HCT116 (cell line): ENCODE data around the gene NDUFAF5. TPM values are rescaled to one million over a fixed set of nuclear protein-coding genes. Genes with fewer than 3 reads are reported as not detected.

Experiments used
- ATAC-seq: fragments of 200-7000 bp; cut with Tn5 transposase; 2 replicates; pipeline ENCODE4 v1.9.1; 2020; ENCODE audit warnings: mild to moderate bottlenecking, moderate library complexity
- BruUV-seq: library from RNA; stranded (reverse); fragments of 400-500 nt; replicated peaks from 2 replicates; lab custom pipeline; 2021; lab: Mats Ljungman, UMichigan
- CTCF ChIA-PET: fragments of 300-600 bp; sonication (Branson Sonifier 250); formaldehyde crosslinking; loops from one replicate; lab custom pipeline; 2021; ENCODE audit warnings: antibody characterized with exemption; lab: Charles Lee
- POLR2A ChIA-PET: fragments of 300-600, 350-600 bp; sonication (Branson Sonifier 250); formaldehyde crosslinking; loops from one replicate; lab custom pipeline; 2021; ENCODE audit warnings: antibody characterized with exemption; lab: Charles Lee
- RAD21 ChIA-PET, 2 experiments: fragments of 300-600 bp; sonication (Branson Sonifier 250); formaldehyde crosslinking; loops; one replicate each; lab custom pipeline; 2023; ENCODE audit warnings: low total read pairs in 2 of 2; ENCODE audit not compliant: uncharacterized antibody in 2 of 2, unreplicated experiment in 2 of 2, low non-redundant PET in 1 of 2; lab: Charles Lee
- DNase-seq: peaks from one replicate; pipeline ENCODE4 v3.0.0-alpha.2; 2010; ENCODE audit warnings: low read depth, low spot score
- H2AFZ ChIP-seq: fragments of 200-600 bp; shearing (Covaris generic), sonication (generic); 2 replicates; pipeline ENCODE4 v1.6.1; 2017; ENCODE audit warnings: low read depth, mixed run types, mixed read lengths, antibody characterized with exemption, low read length; ENCODE audit not compliant: poor library complexity, severe bottlenecking
- H3K27ac ChIP-seq: 2 replicates; pipeline ENCODE4 v1.5.1; 2012; ENCODE audit warnings: low read depth, low read length
- H3K27me3 ChIP-seq: fragments of 200-600 bp; sonication (generic); 2 replicates; pipeline ENCODE4 v1.6.1; 2016; ENCODE audit warnings: mixed run types, low read length, mixed read lengths; ENCODE audit not compliant: insufficient read depth
- H3K36me3 ChIP-seq, 2 experiments: fragments of 200-500 bp in 1 of 2; fragments of 200-600 bp in 1 of 2; sonication (Bioruptor generic) in 1 of 2; sonication (generic) in 1 of 2; 2 replicates each; pipeline versions ENCODE4 v1.5.1 to v1.6.1; 2014 to 2016; ENCODE audit warnings: low read length in 2 of 2, inconsistent platforms in 1 of 2, mixed read lengths in 1 of 2, mixed run types in 1 of 2; ENCODE audit not compliant: insufficient read depth in 2 of 2, control insufficient read depth in 1 of 2
- H3K4me1 ChIP-seq, 2 experiments: fragments of 200-600 bp in 1 of 2; sonication (generic) in 1 of 2; 2 replicates each; pipeline versions ENCODE4 v1.5.1 to v1.6.1; 2012 to 2017; ENCODE audit warnings: low read length in 2 of 2, inconsistent platforms in 1 of 2, mild to moderate bottlenecking in 1 of 2, mixed read lengths in 1 of 2, mixed run types in 1 of 2, moderate library complexity in 1 of 2; ENCODE audit not compliant: insufficient read depth in 2 of 2, control insufficient read depth in 1 of 2
- H3K4me2 ChIP-seq: fragments of 200-600 bp; sonication (generic); 2 replicates; pipeline ENCODE4 v1.6.1; 2017; ENCODE audit warnings: mixed run types, low read length, mixed read lengths
- H3K4me3 ChIP-seq, 2 experiments: fragments of 200-600 bp in 1 of 2; sonication (generic) in 1 of 2; replicated peaks in 1 of 2; 2 replicates each; pipeline ENCODE4 v1.5.1; 2011 to 2016; ENCODE audit warnings: low read length in 2 of 2, control low read depth in 1 of 2, low read depth in 1 of 2, mild to moderate bottlenecking in 1 of 2, mixed read lengths in 1 of 2, mixed run types in 1 of 2
- H3K79me2 ChIP-seq: fragments of 200-600 bp; sonication (generic); 2 replicates; pipeline ENCODE4 v1.6.1; 2017; ENCODE audit warnings: mild to moderate bottlenecking, mixed run types, low read length, moderate library complexity, mixed read lengths; ENCODE audit not compliant: insufficient read depth
- H3K9ac ChIP-seq: fragments of 200-600 bp; sonication (generic); 2 replicates; pipeline ENCODE4 v1.6.1; 2016; ENCODE audit warnings: low read length, mixed read lengths
- H3K9me2 ChIP-seq: fragments of 200-600 bp; sonication (generic), shearing (Covaris generic); 2 replicates; pipeline ENCODE4 v1.6.1; 2017; ENCODE audit warnings: mixed run types, mild to moderate bottlenecking, moderate library complexity; ENCODE audit not compliant: insufficient read depth
- H3K9me3 ChIP-seq, 2 experiments: fragments of 200-500 bp in 1 of 2; fragments of 200-600 bp in 1 of 2; sonication (Bioruptor generic) in 1 of 2; sonication (generic) in 1 of 2; 2 replicates each; pipeline ENCODE4 v1.6.1; 2014 to 2017; ENCODE audit warnings: low read length in 2 of 2, mixed read lengths in 2 of 2, inconsistent platforms in 1 of 2, low read depth in 1 of 2, mild to moderate bottlenecking in 1 of 2, mixed run types in 1 of 2, moderate library complexity in 1 of 2; ENCODE audit not compliant: control insufficient read depth in 1 of 2, insufficient read depth in 1 of 2
- H4K20me1 ChIP-seq: fragments of 200-600 bp; sonication (generic), shearing (Covaris generic); 2 replicates; pipeline ENCODE4 v1.6.1; 2017; ENCODE audit warnings: mixed run types, mild to moderate bottlenecking, moderate library complexity; ENCODE audit not compliant: insufficient read depth
- CEBPB ChIP-seq: IDR thresholded peaks from 2 replicates; pipeline ENCODE4 v1.6.1; 2012; ENCODE audit warnings: low read depth
- EGR1 ChIP-seq: IDR thresholded peaks from 2 replicates; pipeline ENCODE4 v1.6.1; 2012; ENCODE audit warnings: low read depth
- ELF1 ChIP-seq: IDR thresholded peaks from 2 replicates; pipeline ENCODE4 v1.6.1; 2012; ENCODE audit warnings: low read depth, borderline replicate concordance
- FOSL1 ChIP-seq: IDR thresholded peaks from 2 replicates; pipeline ENCODE4 v1.6.1; 2012; ENCODE audit warnings: low read depth
- JUND ChIP-seq: IDR thresholded peaks from 2 replicates; pipeline ENCODE4 v1.6.1; 2012
- POLR2AphosphoS5 ChIP-seq: IDR thresholded peaks from 2 replicates; pipeline ENCODE4 v1.6.1; 2011; ENCODE audit warnings: mild to moderate bottlenecking, low read depth, low read length, moderate library complexity
- RAD21 ChIP-seq: IDR thresholded peaks from 2 replicates; pipeline ENCODE4 v1.6.1; 2012; ENCODE audit warnings: low read depth, mild to moderate bottlenecking
- TCF7L2 ChIP-seq: IDR thresholded peaks from 2 replicates; pipeline ENCODE4 v1.7.0; 2011; ENCODE audit warnings: borderline replicate concordance, inconsistent platforms; ENCODE audit not compliant: insufficient read depth, insufficient read length; ENCODE audit errors: extremely low read depth
- YY1 ChIP-seq: IDR thresholded peaks from 2 replicates; pipeline ENCODE4 v1.6.1; 2011; ENCODE audit warnings: low read length, low read depth, moderate library complexity, mild to moderate bottlenecking; ENCODE audit not compliant: insufficient replicate concordance; ENCODE audit errors: extremely low read depth
- ZBTB33 ChIP-seq: IDR thresholded peaks from 2 replicates; pipeline ENCODE4 v1.6.1; 2011; ENCODE audit warnings: mild to moderate bottlenecking, low read length, moderate library complexity; ENCODE audit not compliant: insufficient replicate concordance; ENCODE audit errors: extremely low read depth
- ZNF274 ChIP-seq: fragments of 200-500 bp; sonication (Bioruptor generic); IDR thresholded peaks from 2 replicates; pipeline ENCODE4 v1.6.1; 2014; ENCODE audit warnings: mild to moderate bottlenecking, low read depth, low read length, inconsistent platforms
- intact Hi-C: fragments of 100-400 bp; cut with micrococcal nuclease; formaldehyde crosslinking; loops from 2 replicates; pipeline ENCODE4 v1.10.0; 2022
- total RNA-seq: library from RNA; stranded (reverse); gene quantifications from one replicate; pipeline ENCODE4 v1.2.1, GENCODE V29; 2021; ENCODE audit not compliant: unreplicated experiment

The NDUFAF5 gene
- total RNA-seq, 1 experiment from 2014 or later, result 30.8 TPM

GRCh38 chr20:13755809-13756208 is 29.0 kb upstream of the NDUFAF5 start:
- DNase-seq (no peak), ATAC-seq (no peak)
- Histone ChIP-seq H3K4me1 (no peaks in the 10 kb centered on the region), H3K79me2 (peaks cover 20% of the 10 kb centered on the region; the same call in 1 of the 2 replicates), H4K20me1 (peaks cover 3% of the 10 kb centered on the region; the same call in 1 of the 2 replicates), H3K9me3 (no peaks in the 10 kb centered on the region), H3K27ac (no peak overlapping the region)
- intact Hi-C loops, result no loop called here
- ChIA-PET RAD21 (no interaction called here), CTCF (interaction anchor here (2.8 kb wide), 1 partner anchor 16 kb away, joined by 19 read pairs; no protein-coding TSS in a partner anchor)
- TF ChIP-seq ELF1 (no peak), CEBPB (no peak), ZBTB33 (no peak), ZNF274 (no peak), JUND (no peak), EGR1 (no peak), RAD21 (no peak), TCF7L2 (no peak), POLR2AphosphoS5 (no peak), YY1 (no peak), FOSL1 (no peak)
- TF ChIP-seq, all 23 proteins: peak for 0
- BruUV-seq, result no TSS peak
- Histone ChIP-seq H3K9ac (no peak overlapping the region), H3K27me3 (no peaks in the 10 kb centered on the region), H3K9me2 (no peaks in the 10 kb centered on the region), H3K4me2 (no peak overlapping the region), H3K36me3 (peaks cover 21 to 24% of the 10 kb centered on the region in 2 experiments; a peak in 3 of 4 replicates), H2AFZ (no peak overlapping the region), H3K4me3 (no peak overlapping the region)
- POLR2A ChIA-PET, result no interaction called here
